Measurements from ENCODE around the gene CHRNB2.
"Not testable (repeated sequence)": the region's sequence is repeated elsewhere in the genome, so short reads cannot be mapped to it uniquely, and the experiment has no call there.

Gene CHRNB2

GRCh38 chr1:154567386-154568156 lies at the start of gene CHRNB2:
Gene CHRNB2 (plus strand): TSS chr1:154567778. CDS start chr1:154568045, 267 bp downstream.
- DNase-seq (ENCODE audit: extremely low read depth, low read depth): no peak
- TF ChIP-seq CTCF (IDR thresholded peaks at IDR 0.05; ENCODE audit: low read depth, low read length): no peak

- no peak for DNase-seq (ENCODE audit: extremely low read depth, low read depth)
- TF ChIP-seq CTCF (IDR thresholded peaks at IDR 0.05; ENCODE audit: low read depth, low read length): no peak
Measured at GRCh38 chr1:154519591-154519991, 48.0 kb upstream of the CHRNB2 start.

- DNase-seq (ENCODE audit: extremely low read depth, low read depth): no peak
- no peak for TF ChIP-seq CTCF (IDR thresholded peaks at IDR 0.05; ENCODE audit: low read depth, low read length)
Measured at GRCh38 chr1:154520333-154520732, 47.2 kb upstream of the CHRNB2 start.

- no peak for TF ChIP-seq CTCF (IDR thresholded peaks at IDR 0.05; ENCODE audit: low read depth, low read length)
- DNase-seq (ENCODE audit: extremely low read depth, low read depth): no peak
Measured at GRCh38 chr1:154521695-154522094, 45.9 kb upstream of the CHRNB2 start.

GRCh38 chr1:154524881-154525280 lies 42.7 kb upstream of the CHRNB2 start:
- no peak for DNase-seq (ENCODE audit: extremely low read depth, low read depth)
- no peak for TF ChIP-seq CTCF (IDR thresholded peaks at IDR 0.05; ENCODE audit: low read depth, low read length)

- no peak for TF ChIP-seq CTCF (IDR thresholded peaks at IDR 0.05; ENCODE audit: low read depth, low read length)
- DNase-seq (ENCODE audit: extremely low read depth, low read depth): no peak
Measured at GRCh38 chr1:154527192-154527591, 40.4 kb upstream of the CHRNB2 start.

GRCh38 chr1:154529308-154529707 lies 38.3 kb upstream of the CHRNB2 start:
- TF ChIP-seq CTCF (IDR thresholded peaks at IDR 0.05; ENCODE audit: low read depth, low read length): no peak

GRCh38 chr1:154531950-154532349 lies 35.6 kb upstream of the CHRNB2 start:
- DNase-seq (ENCODE audit: extremely low read depth, low read depth): not testable (repeated sequence)

More at GRCh38 chr1:154529308-154529707, 38.3 kb upstream of the CHRNB2 start:
- DNase-seq (ENCODE audit: extremely low read depth, low read depth): no peak
